Measurements from ENCODE around the gene ZBTB17. TPM values are rescaled to one million over a fixed set of nuclear protein-coding genes. Genes with fewer than 3 reads are reported as not detected.

ZBTB17 gene
- polyA plus RNA-seq, 1 experiment: 43.3 TPM

Small RNA genes within 50 kb of the gene (small RNA-seq; reads per million reads assigned to genes)
- gene AL034555.1 (ENCODE audit: insufficient read length, low read depth, low replicate concordance) (not detected), gene AL355994.1 (ENCODE audit: insufficient read length, low read depth, low replicate concordance) (not detected), gene AL355994.5 (ENCODE audit: insufficient read length, low read depth, low replicate concordance) (not detected)

Other genes starting within 250 kb of the ZBTB17 start
- gene SLC25A34, start 239.8 kb downstream of the ZBTB17 start, polyA plus RNA-seq (2011; rRNA removed): 0.54 and 0.70 TPM in 2 replicates
- not detected in 2 replicates for gene TMEM82, start 233.6 kb downstream of the ZBTB17 start, polyA plus RNA-seq (2011; rRNA removed)
- gene FBLIM1, start 217.3 kb downstream of the ZBTB17 start, polyA plus RNA-seq (2011; rRNA removed): 147 and 254 TPM in 2 replicates
- 0.56 and 1.3 TPM in 2 replicates for gene UQCRHL, start 168.5 kb downstream of the ZBTB17 start, polyA plus RNA-seq (2011; rRNA removed)
- 3.1 and 4.6 TPM in 2 replicates for gene SPEN, start 128.4 kb downstream of the ZBTB17 start, polyA plus RNA-seq (2011; rRNA removed)
- not detected in 2 replicates for gene SRARP, start 28.1 kb upstream of the ZBTB17 start, polyA plus RNA-seq (2011; rRNA removed)
- gene HSPB7, start 41.9 kb upstream of the ZBTB17 start, polyA plus RNA-seq (2011; rRNA removed): 32.5 and 66.6 TPM in 2 replicates
- 0.20 and 0.28 TPM in 2 replicates for gene CLCNKA, start 45.9 kb upstream of the ZBTB17 start, polyA plus RNA-seq (2011; rRNA removed)
- 0.42 and 0.83 TPM in 2 replicates for gene CLCNKB, start 67.7 kb upstream of the ZBTB17 start, polyA plus RNA-seq (2011; rRNA removed)
- 0.34 and 0.47 TPM in 2 replicates for gene FAM131C, start 97.5 kb upstream of the ZBTB17 start, polyA plus RNA-seq (2011; rRNA removed)
- 13.6 and 26.5 TPM in 2 replicates for gene EPHA2, start 180.0 kb upstream of the ZBTB17 start, polyA plus RNA-seq (2011; rRNA removed)
- gene ARHGEF19, start 236.6 kb upstream of the ZBTB17 start, polyA plus RNA-seq (2011; rRNA removed): 8.0 and 11.6 TPM in 2 replicates